ENCODE measurements around the gene HNF4A. TPM values are rescaled to one million over a fixed set of nuclear protein-coding genes. Genes with fewer than 3 reads are reported as not detected.

HNF4A gene
- total and polyA plus RNA-seq, 2 of the 13 experiments (the other 11 are each of a cell fraction or from before 2014, with no cell fraction given): 80.9 to 169 TPM

GRCh38 chr20:44394702-44395460 is 39.4 kb downstream of the HNF4A start (continued):
- peak; percentile 99 for TF ChIP-seq BRF2 (CRISPR knock-in tag; IDR thresholded peaks at IDR 0.05)
- no peak for TF ChIP-seq GTF2F1 (IDR thresholded peaks at IDR 0.05; ENCODE audit: low read length)
- no peak for TF ChIP-seq CTCF (CRISPR knock-in tag; IDR thresholded peaks at IDR 0.05)
- no peak for TF ChIP-seq SCMH1 (CRISPR knock-in tag; IDR thresholded peaks at IDR 0.05; ENCODE audit: borderline replicate concordance)
- TF ChIP-seq ZNF282 (IDR thresholded peaks at IDR 0.05; ENCODE audit: partially characterized antibody): no peak
- no peak; the same call in 1 of the 2 replicates for TF ChIP-seq ZNF335 (CRISPR knock-in tag; IDR thresholded peaks at IDR 0.05)
- no peak; the same call in 1 of the 2 replicates for TF ChIP-seq TCF7L2 (IDR thresholded peaks at IDR 0.05; ENCODE audit: low read depth, low read length)
- TF ChIP-seq ZNF318 (CRISPR knock-in tag; IDR thresholded peaks at IDR 0.05): peak; percentile 83; the same call in 1 of the 2 replicates
- TF ChIP-seq MEF2D (CRISPR knock-in tag; IDR thresholded peaks at IDR 0.05): peak; percentile 91; the same call in 1 of the 2 replicates
- TF ChIP-seq ZNF780A (CRISPR knock-in tag; IDR thresholded peaks at IDR 0.05): peak; percentile 12; the same call in 1 of the 2 replicates
- no peak; the same call in 1 of the 2 replicates for TF ChIP-seq ZNF292 (CRISPR knock-in tag; IDR thresholded peaks at IDR 0.05; ENCODE audit: borderline replicate concordance, low read depth)
- peak; percentile 81 for TF ChIP-seq ATF6 (CRISPR knock-in tag; conservative IDR thresholded peaks at IDR 0.05)
- no peak for TF ChIP-seq ZNF496 (CRISPR knock-in tag; IDR thresholded peaks at IDR 0.05; ENCODE audit: insufficient replicate concordance)
- no peak for TF ChIP-seq AGO1 (IDR thresholded peaks at IDR 0.05; ENCODE audit: low read depth, low read length, poor library complexity, severe bottlenecking)
